Measurements from ENCODE around the gene KCNJ5.
"Not testable (repeated sequence)": the region's sequence is repeated elsewhere in the genome, so short reads cannot be mapped to it uniquely, and the experiment has no call there.

Gene KCNJ5

GRCh38 chr11:128913806-128914205 lies 22.6 kb downstream of the KCNJ5 start:
- no peak for DNase-seq (ENCODE audit: low spot score)

GRCh38 chr11:128914216-128915148 lies 23.3 kb downstream of the KCNJ5 start:
- no peak for DNase-seq (ENCODE audit: low spot score)

DNA sequence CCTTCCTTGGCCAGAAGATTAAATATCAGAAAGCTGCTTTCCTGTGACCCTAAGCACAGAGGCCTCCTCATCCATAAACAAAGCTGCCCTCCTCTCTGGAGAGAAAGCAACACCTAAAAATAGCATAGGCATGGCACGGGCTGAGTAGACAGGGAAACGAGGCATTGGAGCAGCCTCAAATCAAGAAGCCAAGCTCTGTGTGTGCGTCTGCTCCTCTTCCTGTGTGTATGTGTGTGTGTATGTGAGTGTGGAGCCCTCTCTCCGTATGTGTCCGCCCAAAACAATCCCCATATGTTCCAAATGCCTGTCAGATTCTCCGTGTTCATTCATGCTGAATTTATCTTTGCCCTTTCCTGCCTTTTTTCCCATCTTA lies 24.0 kb downstream of the KCNJ5 start:
- no peak for DNase-seq (ENCODE audit: low spot score)

GRCh38 chr11:128916037-128916572 lies 24.9 kb downstream of the KCNJ5 start:
- no peak for DNase-seq (ENCODE audit: low spot score)

- no peak for DNase-seq (ENCODE audit: low spot score)
Measured at GRCh38 chr11:128916681-128917080, 25.5 kb downstream of the KCNJ5 start.

DNA sequence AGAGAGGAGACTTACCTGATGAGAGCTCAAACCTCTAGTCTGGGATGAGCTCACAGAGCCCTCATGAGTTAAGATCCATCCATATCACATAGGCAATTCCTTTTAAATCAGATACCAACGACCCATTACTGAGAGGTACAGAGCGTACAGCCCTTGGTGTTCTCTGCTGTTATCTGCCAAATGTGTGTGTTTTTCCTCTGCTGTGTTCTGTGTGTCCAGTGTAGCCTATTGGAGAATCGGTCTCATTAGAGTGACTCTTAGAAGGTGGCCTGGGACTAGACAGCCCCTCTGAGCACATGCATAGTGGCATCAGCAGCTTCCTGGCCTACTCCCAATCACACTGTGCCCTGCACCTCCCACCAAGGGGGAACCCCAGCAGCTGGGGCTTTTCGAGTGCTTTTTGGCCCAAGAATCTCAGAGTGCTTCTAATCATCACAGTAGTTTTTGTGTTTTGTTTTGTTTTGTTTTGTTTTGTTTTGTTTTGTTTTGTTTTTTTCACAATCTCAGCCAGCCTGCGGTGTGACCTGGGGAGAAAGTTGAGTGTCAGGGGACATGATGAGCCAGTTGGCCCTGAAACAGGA lies 26.1 kb downstream of the KCNJ5 start:
- no peak for DNase-seq (ENCODE audit: low spot score)

GRCh38 chr11:128919216-128919615 lies 28.1 kb downstream of the KCNJ5 start:
- no peak for DNase-seq (ENCODE audit: low spot score)

GRCh38 chr11:128919635-128920034 lies 28.5 kb downstream of the KCNJ5 start:
- not testable (repeated sequence) for DNase-seq (ENCODE audit: low spot score)

DNA sequence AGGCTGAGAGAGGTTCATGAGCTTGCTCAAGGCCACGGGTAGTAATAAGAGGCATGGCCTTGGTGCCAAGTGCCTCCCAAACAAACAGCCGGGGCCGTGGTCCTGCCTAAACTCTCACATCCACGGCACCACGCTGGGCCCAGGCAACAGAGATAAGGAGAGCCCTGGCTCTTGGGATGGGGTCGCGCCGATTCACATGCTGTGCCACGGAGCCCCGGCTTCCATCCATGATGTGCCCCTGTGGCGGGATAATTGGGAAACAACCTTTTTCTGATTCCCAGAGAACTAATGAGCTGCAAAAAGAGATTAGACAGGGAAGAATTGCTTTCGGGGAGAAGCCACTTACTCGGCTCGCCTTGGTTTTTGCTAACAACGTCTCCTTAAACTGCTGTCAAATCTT lies 29.5 kb downstream of the KCNJ5 start:
- no peak for DNase-seq (ENCODE audit: low spot score)

GRCh38 chr11:128921793-128922192 lies 30.6 kb downstream of the KCNJ5 start:
- DNase-seq (ENCODE audit: low spot score) = no peak

DNA sequence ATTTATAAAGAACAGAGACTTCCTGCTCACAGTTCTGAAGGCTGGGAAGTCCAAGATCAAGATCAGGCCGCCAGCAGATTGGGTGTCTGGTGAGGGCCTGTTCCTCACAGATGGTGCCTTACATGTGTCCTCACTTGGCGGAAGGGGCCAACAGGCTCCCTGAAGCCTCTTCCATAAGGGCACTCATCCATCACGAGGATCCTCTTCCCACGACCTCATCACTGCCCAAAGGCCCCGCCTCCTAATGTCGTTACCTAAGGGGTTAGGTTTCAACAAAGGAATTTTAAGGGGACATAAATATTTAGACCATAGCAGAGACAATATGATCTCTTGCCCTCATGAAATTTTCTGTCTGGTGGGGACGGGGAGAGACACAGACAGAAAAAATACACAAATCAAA lies 32.9 kb downstream of the KCNJ5 start:
- no peak for DNase-seq (ENCODE audit: low spot score)

- no peak for DNase-seq (ENCODE audit: low spot score)
Measured at GRCh38 chr11:128924510-128925249, 33.5 kb downstream of the KCNJ5 start.

DNA sequence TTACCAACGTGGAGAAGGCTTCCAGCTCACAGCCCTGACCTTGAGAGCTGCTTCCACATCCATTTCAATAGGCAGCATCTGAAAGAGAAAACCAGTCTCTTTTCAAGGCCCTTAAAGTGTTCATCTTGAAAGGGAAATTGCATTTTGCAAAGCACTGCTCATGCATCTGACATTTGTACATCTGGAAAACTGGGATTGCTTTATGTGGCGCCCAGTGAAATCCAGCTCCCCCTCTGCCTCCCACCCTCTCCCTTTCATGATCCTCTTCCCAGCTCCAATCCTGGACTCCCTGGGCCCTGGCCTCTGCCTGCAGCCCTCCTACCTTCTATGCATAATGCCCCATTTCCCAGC lies 34.1 kb downstream of the KCNJ5 start:
- no peak for DNase-seq (ENCODE audit: low spot score)

DNA sequence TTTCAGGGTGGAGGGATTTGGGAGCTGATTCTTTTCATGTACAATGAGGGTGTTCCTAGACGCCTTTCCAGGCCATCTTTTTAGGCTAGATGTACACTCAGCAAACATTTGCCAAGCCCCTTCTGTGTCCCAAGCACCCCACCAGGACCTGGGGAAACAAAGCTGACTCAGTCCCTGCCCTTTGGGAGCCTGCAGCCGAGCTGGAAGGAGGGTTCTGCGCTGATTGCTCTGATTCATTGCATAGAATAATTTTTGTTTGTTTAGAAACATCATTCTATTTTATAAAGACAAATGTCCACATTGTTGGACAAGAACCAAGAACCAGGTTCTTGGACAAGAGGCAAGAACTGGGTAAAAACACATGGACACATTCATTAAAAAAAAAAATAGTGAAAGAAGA lies 34.8 kb downstream of the KCNJ5 start:
- DNase-seq (ENCODE audit: low spot score) = no peak

- no peak for DNase-seq (ENCODE audit: low spot score)
Measured at GRCh38 chr11:128926437-128927107, 35.4 kb downstream of the KCNJ5 start.

GRCh38 chr11:128927108-128927461 lies 35.9 kb downstream of the KCNJ5 start:
- DNase-seq (ENCODE audit: low spot score) = no peak

- no peak for DNase-seq (ENCODE audit: low spot score)
Measured at GRCh38 chr11:128927683-128928336, 36.7 kb downstream of the KCNJ5 start.

- DNase-seq (ENCODE audit: low spot score) = no peak
Measured at GRCh38 chr11:128928400-128928799, 37.2 kb downstream of the KCNJ5 start.

DNA sequence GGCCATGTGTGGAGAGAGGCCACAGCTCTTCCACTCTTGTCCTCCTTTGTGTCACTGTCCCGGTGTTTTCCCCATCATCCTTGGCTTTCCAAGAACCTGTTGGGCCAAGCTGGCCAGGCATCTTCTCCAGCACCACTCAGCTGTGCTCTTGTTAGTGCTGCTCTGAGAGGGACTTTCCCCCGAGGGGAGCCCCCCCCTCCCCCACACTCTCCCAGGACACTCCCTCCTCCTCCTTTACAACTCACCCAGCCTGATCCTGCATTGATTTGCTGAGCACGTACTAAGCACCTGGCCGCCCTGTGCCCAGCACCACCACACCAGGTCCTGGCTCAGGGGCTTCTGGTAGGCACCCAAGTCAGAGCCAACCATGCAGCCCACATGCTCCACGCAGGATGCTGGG lies 38.3 kb downstream of the KCNJ5 start:
- no peak for DNase-seq (ENCODE audit: low spot score)

DNA sequence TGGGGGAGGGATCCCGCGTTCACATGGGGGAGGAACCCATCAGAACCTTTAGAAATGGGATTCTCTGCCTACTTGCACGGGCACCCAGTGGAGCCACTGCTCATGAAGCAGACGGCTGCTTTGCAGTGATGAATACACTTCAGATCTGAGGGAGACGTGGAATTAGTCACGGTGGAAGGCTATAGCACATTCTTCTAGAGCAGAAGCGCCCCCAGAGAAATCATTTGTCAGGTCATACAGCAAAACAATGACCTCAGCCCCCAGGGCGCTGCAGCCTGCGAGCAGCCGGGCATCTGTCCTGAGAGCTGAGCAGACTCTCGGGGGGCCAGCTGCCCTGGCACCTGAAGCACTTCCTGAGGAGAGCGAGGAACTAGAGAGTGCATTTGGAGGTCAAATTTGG lies 38.8 kb downstream of the KCNJ5 start:
- DNase-seq (ENCODE audit: low spot score) = no peak

GRCh38 chr11:128931066-128931465 lies 39.9 kb downstream of the KCNJ5 start:
- no peak for DNase-seq (ENCODE audit: low spot score)

DNA sequence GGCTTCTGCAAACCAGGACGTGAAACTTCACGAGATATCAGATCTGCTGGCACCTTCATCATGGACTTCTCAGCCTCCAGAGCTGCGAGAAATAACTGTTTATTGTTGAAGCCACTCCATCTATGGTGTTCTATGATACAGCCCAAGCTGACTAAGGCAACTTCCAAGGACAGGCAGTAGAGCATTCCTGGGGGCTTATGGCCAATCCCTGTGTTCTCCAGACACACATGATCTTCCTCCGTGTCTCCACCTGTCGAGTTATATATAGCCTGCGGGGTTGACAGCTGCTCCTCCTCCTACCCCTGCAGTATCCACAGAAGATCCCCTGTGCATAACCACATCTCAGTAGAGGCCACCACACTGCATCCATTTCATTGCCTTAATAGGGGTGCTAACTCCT lies 40.5 kb downstream of the KCNJ5 start:
- DNase-seq (ENCODE audit: low spot score) = no peak

Measured in pons (tissue), 1 donor.